ENCODE measurements around the gene NTF4. TPM values are rescaled to one million over a fixed set of nuclear protein-coding genes. Genes with fewer than 3 reads are reported as not detected.
A peak's percentile ranks its signal among the peaks of the same experiment; 100 is the strongest.
"Not testable (repeated sequence)": the region's sequence is repeated elsewhere in the genome, so short reads cannot be mapped to it uniquely, and the experiment has no call there.

Gene NTF4
- total RNA-seq, 1 donor from 2014 or later, result 7.3 TPM

GRCh38 chr19:49036815-49037214 is 27.8 kb downstream of the NTF4 start, which contains the start of gene CGB1:
TSS of gene CGB1 (minus strand) at chr19:49036895. CDS start at chr19:49036711, 184 bp downstream.
- H3K27me3 ChIP-seq (ENCODE audit: insufficient read depth, low read length); H3K9me3 Mint-ChIP-seq (ENCODE audit: unreplicated experiment); H3K36me3 Mint-ChIP-seq (ENCODE audit: low read depth, unreplicated experiment); H3K9me3 ChIP-seq (ENCODE audit: insufficient read depth, low read depth, low read length); H4K20me1 ChIP-seq (ENCODE audit: insufficient read depth, low read length); DNase-seq (ENCODE audit: low read depth); H2AFZ ChIP-seq (ENCODE audit: low read depth, low read length); H3K36me3 ChIP-seq (ENCODE audit: insufficient read depth, low read length); FAIRE-seq; H3K27me3 Mint-ChIP-seq (ENCODE audit: low read depth, unreplicated experiment); H3K4me2 ChIP-seq (ENCODE audit: low read length); H3K79me2 ChIP-seq (ENCODE audit: insufficient read depth, low read length); H3K4me3 ChIP-seq (ENCODE audit: insufficient read depth, low read depth, low read length); H3K27ac Mint-ChIP-seq (ENCODE audit: unreplicated experiment); H3K27ac ChIP-seq (ENCODE audit: low read depth, low read length); H3K9ac ChIP-seq (ENCODE audit: low read length); H3K4me3 Mint-ChIP-seq (ENCODE audit: unreplicated experiment): not testable (repeated sequence)
- H3K4me1 ChIP-seq (ENCODE audit: insufficient read depth, low read length), result peaks cover 13% of the 10 kb centered on the region
- peak; percentile 20 for TF ChIP-seq CTCF (IDR thresholded peaks at IDR 0.05; ENCODE audit: insufficient read depth, low read depth, low read length)
- peaks cover 11% of the 10 kb centered on the region for H3K4me1 Mint-ChIP-seq (ENCODE audit: low read depth, unreplicated experiment)

GRCh38 chr19:49031642-49032301 is 32.8 kb downstream of the NTF4 start, which contains the start of gene CGB2:
TSS of gene CGB2 (plus strand) at chr19:49031890. CDS start at chr19:49032096, 206 bp downstream.
- not testable (repeated sequence) for H3K36me3 Mint-ChIP-seq (ENCODE audit: low read depth, unreplicated experiment); H3K9me3 Mint-ChIP-seq (ENCODE audit: unreplicated experiment); H3K4me3 Mint-ChIP-seq (ENCODE audit: unreplicated experiment); H3K4me3 ChIP-seq (ENCODE audit: insufficient read depth, low read depth, low read length); H2AFZ ChIP-seq (ENCODE audit: low read depth, low read length); H3K36me3 ChIP-seq (ENCODE audit: insufficient read depth, low read length); H3K27me3 Mint-ChIP-seq (ENCODE audit: low read depth, unreplicated experiment); H3K9ac ChIP-seq (ENCODE audit: low read length); H4K20me1 ChIP-seq (ENCODE audit: insufficient read depth, low read length); DNase-seq (ENCODE audit: low read depth); H3K79me2 ChIP-seq (ENCODE audit: insufficient read depth, low read length); H3K27me3 ChIP-seq (ENCODE audit: insufficient read depth, low read length); FAIRE-seq; H3K4me1 ChIP-seq (ENCODE audit: insufficient read depth, low read length); H3K9me3 ChIP-seq (ENCODE audit: insufficient read depth, low read depth, low read length); H3K4me2 ChIP-seq (ENCODE audit: low read length); H3K27ac ChIP-seq (ENCODE audit: low read depth, low read length); H3K4me1 Mint-ChIP-seq (ENCODE audit: low read depth, unreplicated experiment)
- peak within 1 kb of the TSS; percentile 26 for H3K27ac Mint-ChIP-seq (ENCODE audit: unreplicated experiment)
- peak; percentile 29 for TF ChIP-seq CTCF (IDR thresholded peaks at IDR 0.05; ENCODE audit: insufficient read depth, low read depth, low read length)

GRCh38 chr19:49030323-49030722 is 34.3 kb downstream of the NTF4 start:
- H4K20me1 ChIP-seq (ENCODE audit: insufficient read depth, low read length); H3K4me2 ChIP-seq (ENCODE audit: low read length); H3K36me3 ChIP-seq (ENCODE audit: insufficient read depth, low read length); FAIRE-seq; H3K4me1 ChIP-seq (ENCODE audit: insufficient read depth, low read length); H3K9ac ChIP-seq (ENCODE audit: low read length); H3K9me3 ChIP-seq (ENCODE audit: insufficient read depth, low read depth, low read length); H3K4me3 Mint-ChIP-seq (ENCODE audit: unreplicated experiment); H3K4me3 ChIP-seq (ENCODE audit: insufficient read depth, low read depth, low read length); H3K9me3 Mint-ChIP-seq (ENCODE audit: unreplicated experiment); DNase-seq (ENCODE audit: low read depth); H3K27me3 ChIP-seq (ENCODE audit: insufficient read depth, low read length); H3K79me2 ChIP-seq (ENCODE audit: insufficient read depth, low read length); H3K27ac ChIP-seq (ENCODE audit: low read depth, low read length); H3K36me3 Mint-ChIP-seq (ENCODE audit: low read depth, unreplicated experiment); H2AFZ ChIP-seq (ENCODE audit: low read depth, low read length); H3K27me3 Mint-ChIP-seq (ENCODE audit: low read depth, unreplicated experiment): not testable (repeated sequence)
- H3K27ac Mint-ChIP-seq (ENCODE audit: unreplicated experiment), result peak overlapping the region; percentile 98
- peaks cover 13% of the 10 kb centered on the region for H3K4me1 Mint-ChIP-seq (ENCODE audit: low read depth, unreplicated experiment)

- peak overlapping the region; percentile 39 for H3K4me2 ChIP-seq (ENCODE audit: low read length)
- not testable (repeated sequence) for H3K27me3 ChIP-seq (ENCODE audit: insufficient read depth, low read length); H3K36me3 ChIP-seq (ENCODE audit: insufficient read depth, low read length); H4K20me1 ChIP-seq (ENCODE audit: insufficient read depth, low read length); H3K4me3 ChIP-seq (ENCODE audit: insufficient read depth, low read depth, low read length); FAIRE-seq; H3K79me2 ChIP-seq (ENCODE audit: insufficient read depth, low read length); H3K9me3 ChIP-seq (ENCODE audit: insufficient read depth, low read depth, low read length); H3K36me3 Mint-ChIP-seq (ENCODE audit: low read depth, unreplicated experiment); H3K9me3 Mint-ChIP-seq (ENCODE audit: unreplicated experiment); H3K9ac ChIP-seq (ENCODE audit: low read length); H3K4me1 ChIP-seq (ENCODE audit: insufficient read depth, low read length); H3K27me3 Mint-ChIP-seq (ENCODE audit: low read depth, unreplicated experiment); H2AFZ ChIP-seq (ENCODE audit: low read depth, low read length)
- peak overlapping the region; percentile 98 for H3K27ac Mint-ChIP-seq (ENCODE audit: unreplicated experiment)
- H3K27ac ChIP-seq (ENCODE audit: low read depth, low read length), result peak overlapping the region; percentile 58
- H3K4me1 Mint-ChIP-seq (ENCODE audit: low read depth, unreplicated experiment), result peaks cover 15% of the 10 kb centered on the region
- H3K4me3 Mint-ChIP-seq (ENCODE audit: unreplicated experiment), result peak overlapping the region; percentile 57
- DNase-seq (ENCODE audit: low read depth), result peak; percentile 40
Observed at GRCh38 chr19:49029749-49030148, 34.9 kb downstream of the NTF4 start.

GRCh38 chr19:49028686-49029085 is 35.9 kb downstream of the NTF4 start:
- not testable (repeated sequence) for H3K4me3 Mint-ChIP-seq (ENCODE audit: unreplicated experiment); H4K20me1 ChIP-seq (ENCODE audit: insufficient read depth, low read length); DNase-seq (ENCODE audit: low read depth)

More at GRCh38 chr19:49028686-49029085, 35.9 kb downstream of the NTF4 start:
- H3K9me3 Mint-ChIP-seq (ENCODE audit: unreplicated experiment); H3K4me2 ChIP-seq (ENCODE audit: low read length); H3K4me3 ChIP-seq (ENCODE audit: insufficient read depth, low read depth, low read length); H3K9ac ChIP-seq (ENCODE audit: low read length); H3K79me2 ChIP-seq (ENCODE audit: insufficient read depth, low read length); H3K27me3 ChIP-seq (ENCODE audit: insufficient read depth, low read length); H3K9me3 ChIP-seq (ENCODE audit: insufficient read depth, low read depth, low read length); H3K36me3 Mint-ChIP-seq (ENCODE audit: low read depth, unreplicated experiment); H3K36me3 ChIP-seq (ENCODE audit: insufficient read depth, low read length); FAIRE-seq; H3K27ac ChIP-seq (ENCODE audit: low read depth, low read length); H3K4me1 ChIP-seq (ENCODE audit: insufficient read depth, low read length); H3K27me3 Mint-ChIP-seq (ENCODE audit: low read depth, unreplicated experiment); H2AFZ ChIP-seq (ENCODE audit: low read depth, low read length): not testable (repeated sequence)
- H3K4me1 Mint-ChIP-seq (ENCODE audit: low read depth, unreplicated experiment), result peaks cover 15% of the 10 kb centered on the region
- H3K27ac Mint-ChIP-seq (ENCODE audit: unreplicated experiment), result peak overlapping the region; percentile 98

Measured in astrocyte (in vitro differentiated cells and primary cell).